NCI-H1048 (cell line): ENCODE data around the gene NCAPH2.

Experiments used
- DNase-seq: peaks from one replicate; lab custom pipeline; 2025; lab: John Stamatoyannopoulos, UW

NCAPH2 gene

GRCh38 chr22:50548921-50549790 lies 41.1 kb downstream of the NCAPH2 start:
- DNase-seq, result no peak

- DNase-seq, result no peak
These were observed 42.4 kb downstream of the NCAPH2 start for GRCh38 chr22:50550395-50550794.

GRCh38 chr22:50551160-50551752 lies 43.2 kb downstream of the NCAPH2 start:
- no peak for DNase-seq

GRCh38 chr22:50553310-50553709 lies 45.3 kb downstream of the NCAPH2 start:
- no peak for DNase-seq

- no peak for DNase-seq
These were observed 48.7 kb downstream of the NCAPH2 start for GRCh38 chr22:50556703-50557102.

GRCh38 chr22:50560034-50560433 lies 52.0 kb downstream of the NCAPH2 start:
- no peak for DNase-seq

GRCh38 chr22:50561401-50562358 lies 53.7 kb downstream of the NCAPH2 start:
- DNase-seq, result no peak

GRCh38 chr22:50562523-50563412 lies 54.7 kb downstream of the NCAPH2 start, which contains the start of gene SYCE3:
Gene SYCE3, minus strand, starts transcription at chr22:50562919. Its CDS starts 6,514 bp downstream, at chr22:50556405.
- peak; percentile 95 for DNase-seq

GRCh38 chr22:50563413-50564160 lies 55.6 kb downstream of the NCAPH2 start:
- DNase-seq, result no peak

- no peak for DNase-seq
These were observed 56.3 kb downstream of the NCAPH2 start for GRCh38 chr22:50564289-50564688.

GRCh38 chr22:50567721-50568252 lies 59.8 kb downstream of the NCAPH2 start:
- DNase-seq, result no peak

GRCh38 chr22:50568626-50569025 lies 60.6 kb downstream of the NCAPH2 start:
- DNase-seq, result no peak

- no peak for DNase-seq
These were observed 61.0 kb downstream of the NCAPH2 start for GRCh38 chr22:50569041-50569459.

- no peak for DNase-seq
These were observed 62.0 kb downstream of the NCAPH2 start for GRCh38 chr22:50569896-50570535.

- DNase-seq, result no peak
These were observed 62.8 kb downstream of the NCAPH2 start for GRCh38 chr22:50570861-50571260.

GRCh38 chr22:50571264-50572175 lies 63.5 kb downstream of the NCAPH2 start:
- no peak for DNase-seq

GRCh38 chr22:50572965-50573364 lies 64.9 kb downstream of the NCAPH2 start:
- no peak for DNase-seq
